HG03066 (cell line): ENCODE data around the gene NEB.

ENCODE experiments used
- ATAC-seq: cut with Tn5 transposase; IDR thresholded peaks from one replicate; pipeline ENCODE4 v1.9.1; 2021; ENCODE audit warnings: low read depth; ENCODE audit not compliant: unreplicated experiment

The NEB gene

DNA sequence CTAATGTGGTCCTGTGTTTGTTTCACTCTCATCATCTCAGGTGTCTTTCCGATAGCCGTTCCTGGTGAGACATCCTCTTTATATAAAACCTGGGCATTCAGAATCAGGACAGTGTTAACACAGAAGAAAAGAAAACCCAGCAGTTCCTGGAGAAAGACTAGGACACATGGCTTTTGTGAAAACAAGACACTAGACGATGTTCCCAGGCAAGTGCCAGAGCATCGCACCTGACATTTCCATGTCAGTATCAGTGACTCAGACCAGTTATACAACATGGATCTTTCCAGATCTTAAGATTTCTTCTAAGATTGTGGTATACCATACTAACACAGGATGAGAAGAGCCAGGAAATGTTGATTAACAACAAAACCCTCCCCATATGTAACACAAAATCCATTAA is 228.1 kb downstream of the NEB start:
- ATAC-seq, result no peak

- ATAC-seq, result no peak
Measured at GRCh38 chr2:151498178-151498577, 236.1 kb downstream of the NEB start.

GRCh38 chr2:151491496-151491895 is 242.8 kb downstream of the NEB start:
- no peak for ATAC-seq

GRCh38 chr2:151490276-151490675 is 244.0 kb downstream of the NEB start:
- ATAC-seq, result no peak

DNA sequence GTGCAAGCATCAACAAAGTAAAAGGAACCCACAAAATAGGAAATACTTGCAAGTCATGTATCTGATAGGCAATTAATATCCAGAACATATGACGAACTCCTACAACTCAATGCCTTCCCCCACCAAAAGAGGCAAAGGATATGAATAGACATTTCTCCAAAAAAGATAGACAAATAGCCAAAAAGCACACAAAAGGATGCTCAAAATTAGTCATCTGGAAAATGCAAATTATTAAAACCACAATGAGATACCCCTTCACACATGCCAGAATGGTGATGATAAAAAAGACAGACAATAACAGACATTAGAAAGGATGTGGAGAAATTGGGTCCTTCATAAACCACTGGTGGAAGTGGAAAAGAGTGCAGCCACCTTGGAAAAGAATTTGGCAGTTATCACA is 248.2 kb downstream of the NEB start:
- ATAC-seq, result no peak

DNA sequence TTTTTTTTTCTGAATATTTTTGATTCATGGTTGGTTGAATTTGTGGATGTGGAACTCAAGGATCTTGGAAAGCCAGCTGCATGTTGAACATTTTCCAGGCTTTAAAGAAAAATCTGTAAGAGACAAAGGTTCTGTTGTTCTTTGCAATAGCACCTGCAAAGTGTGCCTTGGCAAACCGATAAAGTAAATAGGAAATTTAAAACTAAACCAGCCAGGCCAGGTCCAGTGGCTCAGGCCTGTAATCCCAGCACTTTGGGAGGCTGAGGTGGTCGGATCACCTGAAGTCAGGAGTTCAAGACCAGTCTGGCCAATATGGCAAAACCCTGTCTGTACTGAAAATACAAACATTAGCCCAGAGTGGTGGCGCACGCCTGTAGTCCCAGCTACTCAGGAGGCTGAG is 250.2 kb downstream of the NEB start:
- ATAC-seq, result no peak

GRCh38 chr2:151483546-151483945 is 250.7 kb downstream of the NEB start:
- no peak for ATAC-seq

DNA sequence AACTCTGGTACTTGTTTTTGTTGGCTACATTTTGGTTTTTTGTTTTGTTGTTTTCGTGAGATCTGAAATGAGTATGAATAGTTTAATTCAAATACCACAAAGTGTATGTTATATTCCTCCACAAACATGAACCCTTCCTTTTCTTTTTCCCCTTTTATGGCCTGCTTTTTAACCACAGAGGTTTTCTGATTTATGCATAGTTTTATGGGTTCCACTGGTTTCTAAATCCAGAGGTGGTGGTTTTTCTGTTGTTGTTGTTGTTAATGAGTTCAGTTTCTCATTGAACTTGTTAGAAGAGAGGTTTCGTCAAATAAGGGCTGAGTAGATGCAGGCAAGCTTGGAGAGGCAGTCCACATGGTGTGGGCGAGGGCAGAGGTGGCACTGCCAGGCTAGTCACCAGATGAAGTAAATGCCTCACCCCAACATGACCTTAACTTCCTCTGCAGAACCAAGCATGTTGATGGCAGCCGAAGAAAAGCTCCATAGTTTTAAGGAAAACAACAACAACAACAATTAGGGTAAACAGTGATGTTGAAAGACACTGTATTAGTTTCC is 252.0 kb downstream of the NEB start:
- no peak for ATAC-seq

DNA sequence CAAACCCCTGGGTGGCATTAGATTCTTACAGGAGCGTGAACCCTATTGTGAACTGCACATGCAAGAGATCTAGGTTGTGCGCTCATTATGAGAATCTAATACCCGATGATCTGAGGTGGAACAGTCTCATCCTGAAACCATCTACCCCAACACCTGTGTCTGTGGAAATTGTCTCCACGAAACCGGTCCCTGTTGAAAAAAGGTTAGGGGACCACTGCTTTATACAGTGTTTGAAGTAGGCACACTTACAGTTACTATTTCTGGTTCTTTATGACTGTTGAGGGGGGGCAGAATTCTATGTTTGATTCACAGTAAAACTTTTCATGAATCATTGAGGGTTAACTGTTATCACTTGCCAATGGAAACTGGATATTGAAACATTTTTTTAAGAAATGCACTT is 252.5 kb downstream of the NEB start:
- no peak for ATAC-seq

GRCh38 chr2:151478011-151478410 is 256.3 kb downstream of the NEB start:
- ATAC-seq, result no peak

DNA sequence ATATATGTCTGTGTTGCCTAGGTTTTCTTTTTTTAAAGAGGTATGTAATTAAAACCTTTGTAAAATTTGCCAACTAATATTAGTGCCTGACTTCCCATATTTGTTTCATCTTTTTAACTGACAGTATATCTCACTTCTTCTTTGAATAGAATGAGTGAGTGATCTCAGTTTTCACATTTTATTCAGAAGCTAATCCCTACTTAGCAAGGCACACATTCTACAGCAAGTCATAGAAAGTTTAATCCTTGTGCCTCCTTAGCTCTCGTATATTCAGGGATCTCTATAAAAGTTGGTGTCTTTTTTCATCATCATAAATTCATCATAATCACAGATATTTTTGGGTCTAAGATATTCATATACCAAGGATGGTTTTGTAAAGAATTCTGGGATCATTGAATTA is 258.0 kb downstream of the NEB start:
- ATAC-seq, result no peak

- no peak for ATAC-seq
Measured at GRCh38 chr2:151475071-151475470, 259.2 kb downstream of the NEB start.

DNA sequence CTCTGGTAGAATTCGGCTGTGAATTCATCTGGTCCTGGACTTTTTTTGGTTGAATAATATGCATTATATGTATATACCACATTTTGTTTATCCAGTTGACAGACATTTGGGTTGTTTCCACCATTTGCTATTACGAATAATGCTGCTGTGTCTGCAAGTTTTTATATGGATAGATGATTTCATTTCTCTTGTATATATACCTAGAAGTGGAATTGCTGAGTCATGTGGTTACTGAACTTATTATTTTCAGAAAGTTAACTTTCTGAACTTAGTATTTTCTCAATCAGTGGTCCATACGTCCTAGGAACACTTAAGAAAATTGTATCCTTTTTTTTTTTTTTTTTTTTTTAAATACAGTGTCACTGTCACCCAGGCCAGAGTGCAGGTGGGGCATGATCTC is 261.3 kb downstream of the NEB start:
- ATAC-seq, result no peak

DNA sequence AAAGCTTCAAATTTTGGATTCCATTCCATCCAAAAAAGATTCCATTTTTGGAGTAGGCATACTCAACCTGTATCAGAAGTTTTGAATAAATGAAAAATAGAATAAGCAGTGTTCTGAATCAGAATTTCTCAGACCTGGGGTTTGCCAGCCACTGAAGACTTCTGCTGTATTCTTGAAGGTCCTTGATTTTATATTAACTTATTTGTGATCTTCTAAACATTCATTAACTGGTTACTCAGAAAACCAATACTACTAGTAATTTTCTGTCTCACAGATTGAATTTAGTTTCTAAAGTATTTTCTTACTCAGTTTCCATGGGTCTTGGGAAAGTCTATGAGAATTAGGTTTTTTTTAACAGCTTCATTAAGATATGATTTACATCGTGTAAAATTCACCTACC is 263.7 kb downstream of the NEB start:
- ATAC-seq, result no peak

GRCh38 chr2:151465771-151466170 is 268.5 kb downstream of the NEB start:
- no peak for ATAC-seq

DNA sequence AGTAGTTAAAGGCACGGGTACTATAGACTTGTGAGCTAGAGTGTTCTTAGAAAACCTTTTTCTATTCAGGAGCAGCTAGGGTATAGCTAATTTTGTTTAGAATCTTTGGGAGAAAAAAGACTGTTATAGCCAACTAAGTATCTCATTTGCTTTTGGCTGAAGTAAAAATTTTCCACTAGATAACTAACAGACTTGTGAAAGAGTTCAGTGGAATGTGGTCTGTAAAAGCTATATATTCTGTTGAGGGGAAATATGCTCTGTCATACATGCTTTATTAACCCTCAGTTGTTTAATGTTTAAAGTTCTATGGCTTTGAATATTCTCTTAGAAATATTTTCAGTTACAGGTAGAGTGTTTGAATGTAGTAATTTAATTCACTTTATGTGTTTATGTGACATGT is 274.9 kb downstream of the NEB start:
- ATAC-seq, result no peak

- no peak for ATAC-seq
Measured at GRCh38 chr2:151439127-151439526, 295.1 kb downstream of the NEB start.

DNA sequence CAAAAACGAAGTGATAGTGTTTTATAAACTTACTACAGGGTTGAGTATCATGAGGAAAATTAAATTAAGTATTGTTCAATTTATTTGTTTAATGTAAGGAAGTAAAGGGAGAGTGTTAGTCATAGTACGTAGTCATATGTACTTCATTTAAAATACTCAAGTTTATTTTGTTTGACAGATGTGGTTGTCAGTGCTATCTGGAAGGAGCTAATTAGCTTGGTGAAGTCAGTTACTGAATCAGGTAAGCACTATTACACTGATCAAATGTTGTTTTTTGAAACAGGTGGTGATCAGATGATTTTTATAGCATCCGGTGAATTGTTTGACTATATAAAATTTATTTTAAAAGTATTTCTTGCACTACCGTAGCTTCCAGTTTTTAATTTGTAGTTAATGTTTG is 295.8 kb downstream of the NEB start:
- no peak for ATAC-seq

DNA sequence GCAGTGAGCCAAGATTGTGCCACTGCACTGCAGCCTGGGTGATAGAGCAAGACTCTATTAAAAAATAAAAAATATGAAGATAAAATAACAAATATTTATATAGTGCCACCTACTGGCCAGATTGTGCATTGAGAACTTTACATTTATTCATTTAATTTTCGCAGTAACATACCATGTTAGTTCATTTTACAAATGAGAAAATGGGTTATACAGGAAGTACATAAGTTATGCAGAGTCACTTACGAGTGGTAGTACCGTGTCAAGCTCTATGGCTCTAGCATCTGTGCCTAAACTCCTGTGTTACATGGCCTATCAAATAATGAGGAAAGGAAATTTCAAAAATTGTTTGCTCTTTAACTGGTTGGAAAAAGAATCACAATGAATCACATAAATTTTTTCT is 296.6 kb downstream of the NEB start:
- ATAC-seq, result no peak
